ACC112 (cell line): Measurements from ENCODE around the gene TMEM151B.

Experiments
- H2AFZ ChIP-seq: fragments of 200-600 bp; sonication (generic); one replicate; pipeline ENCODE4 v1.6.0; 2017; ENCODE audit warnings: antibody characterized with exemption, low read length; ENCODE audit not compliant: unreplicated experiment
- H3K27ac ChIP-seq: fragments of 200-600 bp; sonication (generic); 2 replicates; pipeline ENCODE4 v1.5.1; 2014; ENCODE audit warnings: low read depth, mild to moderate bottlenecking, antibody characterized with exemption, low read length, moderate library complexity
- H3K27me3 ChIP-seq: fragments of 200-600 bp; sonication (generic); 2 replicates; pipeline ENCODE4 v1.6.1; 2014; ENCODE audit warnings: mild to moderate bottlenecking, antibody characterized with exemption, low read length, moderate library complexity, mixed read lengths; ENCODE audit not compliant: insufficient read depth
- H3K36me3 ChIP-seq: fragments of 200-600 bp; sonication (generic); 2 replicates; pipeline ENCODE4 v1.6.1; 2016; ENCODE audit warnings: mild to moderate bottlenecking, antibody characterized with exemption, low read length, moderate library complexity, mixed read lengths; ENCODE audit not compliant: insufficient read depth
- H3K4me1 ChIP-seq: fragments of 200-600 bp; sonication (generic); one replicate; pipeline ENCODE4 v1.6.1; 2016; ENCODE audit warnings: low read length, mixed read lengths; ENCODE audit not compliant: insufficient read depth, unreplicated experiment, control insufficient read depth
- H3K4me3 ChIP-seq: fragments of 200-600 bp; sonication (generic); 2 replicates; pipeline ENCODE4 v1.5.1; 2014; ENCODE audit warnings: mild to moderate bottlenecking, low read depth, low read length
- H3K79me2 ChIP-seq: fragments of 200-600 bp; sonication (generic); one replicate; pipeline ENCODE4 v1.6.0; 2016; ENCODE audit warnings: low read length; ENCODE audit not compliant: control insufficient read depth, unreplicated experiment, insufficient read depth

TMEM151B gene

GRCh38 chr6:44234101-44235025 is 35.9 kb upstream of the TMEM151B start:
- Histone ChIP-seq H3K36me3 (no peaks in the 10 kb centered on the region), H3K27ac (peak overlapping the region; percentile 41), H3K4me1 (peaks cover 40% of the 10 kb centered on the region)

GRCh38 chr6:44235269-44235668 is 35.0 kb upstream of the TMEM151B start:
- peak overlapping the region; percentile 41; the same call in 1 of the 2 replicates for H3K27ac ChIP-seq
- H3K4me1 ChIP-seq, result peaks cover 40% of the 10 kb centered on the region
- no peaks in the 10 kb centered on the region for H3K27me3 ChIP-seq
- no peak overlapping the region for H3K4me3 ChIP-seq
- H3K79me2 ChIP-seq, result no peaks in the 10 kb centered on the region
- peak overlapping the region; percentile 18 for H2AFZ ChIP-seq
- no peaks in the 10 kb centered on the region for H3K36me3 ChIP-seq

More at GRCh38 chr6:44234101-44235025, 35.9 kb upstream of the TMEM151B start:
- Histone ChIP-seq H2AFZ (peak overlapping the region; percentile 18), H3K27me3 (no peaks in the 10 kb centered on the region), H3K4me3 (peak overlapping the region; percentile 4; the same call in 1 of the 2 replicates), H3K79me2 (no peaks in the 10 kb centered on the region)

- Histone ChIP-seq H3K4me3 (no peak overlapping the region), H3K36me3 (no peaks in the 10 kb centered on the region), H3K27me3 (no peaks in the 10 kb centered on the region), H3K4me1 (peaks cover 40% of the 10 kb centered on the region), H3K79me2 (no peaks in the 10 kb centered on the region), H2AFZ (no peak overlapping the region), H3K27ac (no peak overlapping the region)
Measured at GRCh38 chr6:44235891-44236516, 34.2 kb upstream of the TMEM151B start.

- H3K27ac ChIP-seq, result peak overlapping the region; percentile 75
- H3K36me3 ChIP-seq, result no peaks in the 10 kb centered on the region
- peak overlapping the region; percentile 73 for H2AFZ ChIP-seq
- H3K4me1 ChIP-seq, result peaks cover 40% of the 10 kb centered on the region
- H3K4me3 ChIP-seq, result peak overlapping the region; percentile 73
- no peaks in the 10 kb centered on the region for H3K79me2 ChIP-seq
- H3K27me3 ChIP-seq, result no peaks in the 10 kb centered on the region
Measured at GRCh38 chr6:44237021-44237812, 33.0 kb upstream of the TMEM151B start.

GRCh38 chr6:44237813-44238433 is 32.3 kb upstream of the TMEM151B start:
- Histone ChIP-seq H3K4me3 (peak overlapping the region; percentile 73), H3K36me3 (no peaks in the 10 kb centered on the region), H2AFZ (peak overlapping the region; percentile 73), H3K4me1 (peaks cover 38% of the 10 kb centered on the region), H3K79me2 (no peaks in the 10 kb centered on the region), H3K27me3 (no peaks in the 10 kb centered on the region), H3K27ac (peak overlapping the region; percentile 75)

- Histone ChIP-seq H3K27ac (no peak overlapping the region), H3K27me3 (no peaks in the 10 kb centered on the region), H3K79me2 (no peaks in the 10 kb centered on the region), H3K4me3 (no peak overlapping the region), H2AFZ (no peak overlapping the region), H3K4me1 (peaks cover 29% of the 10 kb centered on the region), H3K36me3 (no peaks in the 10 kb centered on the region)
Measured at GRCh38 chr6:44238687-44239350, 31.4 kb upstream of the TMEM151B start.

DNA sequence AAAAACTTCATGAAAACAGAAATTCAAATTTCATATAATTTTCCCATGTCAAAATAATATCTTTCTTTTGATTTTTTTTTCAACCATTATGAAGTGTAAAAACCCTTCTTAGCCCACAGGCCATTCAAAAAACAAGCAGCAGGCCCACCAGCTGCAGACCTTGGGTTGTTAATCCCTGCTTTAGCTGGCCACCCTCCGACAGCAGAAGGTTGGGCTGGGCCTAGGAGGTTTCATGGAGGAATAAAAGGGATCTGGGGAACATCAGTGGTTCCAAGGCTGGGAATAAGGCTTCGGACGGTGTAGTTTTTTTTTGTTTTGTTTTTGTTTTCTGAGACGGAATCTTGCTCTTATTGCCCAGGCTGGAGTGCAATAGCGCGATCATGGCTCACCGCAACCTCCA is 26.9 kb upstream of the TMEM151B start:
- peaks cover 10% of the 10 kb centered on the region for H3K36me3 ChIP-seq
- H3K4me1 ChIP-seq, result peaks cover 8% of the 10 kb centered on the region
- H3K27ac ChIP-seq, result no peak overlapping the region
- no peak overlapping the region for H2AFZ ChIP-seq
- H3K27me3 ChIP-seq, result no peaks in the 10 kb centered on the region
- H3K79me2 ChIP-seq, result peaks cover 15% of the 10 kb centered on the region
- H3K4me3 ChIP-seq, result no peak overlapping the region

DNA sequence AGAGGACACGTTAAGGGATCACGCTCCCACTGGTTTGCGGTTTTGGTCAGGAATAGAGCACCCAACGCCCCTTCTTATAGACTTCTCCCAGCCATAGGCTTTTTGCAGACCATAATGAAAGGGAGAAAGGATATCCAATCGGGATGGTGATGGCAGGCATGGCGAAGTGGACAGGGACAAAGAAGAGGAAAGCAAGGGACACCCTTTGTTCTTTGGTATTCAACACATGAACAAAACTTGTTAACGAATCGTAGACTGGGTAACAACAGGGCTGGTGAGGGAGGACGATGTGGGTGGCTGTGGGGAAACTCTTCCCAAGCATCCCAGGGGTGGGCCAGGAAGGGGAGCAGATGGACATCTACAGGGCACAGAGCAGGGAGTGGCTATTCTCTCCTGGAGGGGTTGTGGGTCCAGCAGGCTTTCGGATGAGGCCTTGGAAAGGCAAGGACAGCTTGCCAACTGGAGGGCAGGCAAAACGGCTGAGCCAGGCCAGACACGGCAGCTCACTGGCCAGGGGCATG is 24.8 kb upstream of the TMEM151B start:
- H3K4me1 ChIP-seq, result peaks cover 24% of the 10 kb centered on the region
- H3K79me2 ChIP-seq, result peaks cover 36% of the 10 kb centered on the region
- H3K36me3 ChIP-seq, result peaks cover 29% of the 10 kb centered on the region
- H3K27me3 ChIP-seq, result no peaks in the 10 kb centered on the region
- H2AFZ ChIP-seq, result peak overlapping the region; percentile 20
- H3K27ac ChIP-seq, result no peak overlapping the region
- peak overlapping the region; percentile 95 for H3K4me3 ChIP-seq

- Histone ChIP-seq H3K27ac (peak overlapping the region; percentile 28; the same call in 1 of the 2 replicates), H3K79me2 (peaks cover 42% of the 10 kb centered on the region), H2AFZ (peak overlapping the region; percentile 20), H3K4me3 (peak overlapping the region; percentile 95), H3K27me3 (no peaks in the 10 kb centered on the region), H3K4me1 (peaks cover 31% of the 10 kb centered on the region), H3K36me3 (peaks cover 35% of the 10 kb centered on the region)
Measured at GRCh38 chr6:44245912-44246662, 24.2 kb upstream of the TMEM151B start.
